GM12873 (cell line): Measurements from ENCODE around the gene GLI2.

Source experiments
- TF ChIP-seq, protein P1 (sequence below): IDR thresholded peaks from 2 replicates; pipeline ENCODE4 v1.5.1; 2012; ENCODE audit warnings: low read depth, mild to moderate bottlenecking, moderate library complexity, low read length, control low read depth; ENCODE audit not compliant: insufficient read depth; ENCODE audit errors: missing control alignments

GLI2 gene

DNA sequence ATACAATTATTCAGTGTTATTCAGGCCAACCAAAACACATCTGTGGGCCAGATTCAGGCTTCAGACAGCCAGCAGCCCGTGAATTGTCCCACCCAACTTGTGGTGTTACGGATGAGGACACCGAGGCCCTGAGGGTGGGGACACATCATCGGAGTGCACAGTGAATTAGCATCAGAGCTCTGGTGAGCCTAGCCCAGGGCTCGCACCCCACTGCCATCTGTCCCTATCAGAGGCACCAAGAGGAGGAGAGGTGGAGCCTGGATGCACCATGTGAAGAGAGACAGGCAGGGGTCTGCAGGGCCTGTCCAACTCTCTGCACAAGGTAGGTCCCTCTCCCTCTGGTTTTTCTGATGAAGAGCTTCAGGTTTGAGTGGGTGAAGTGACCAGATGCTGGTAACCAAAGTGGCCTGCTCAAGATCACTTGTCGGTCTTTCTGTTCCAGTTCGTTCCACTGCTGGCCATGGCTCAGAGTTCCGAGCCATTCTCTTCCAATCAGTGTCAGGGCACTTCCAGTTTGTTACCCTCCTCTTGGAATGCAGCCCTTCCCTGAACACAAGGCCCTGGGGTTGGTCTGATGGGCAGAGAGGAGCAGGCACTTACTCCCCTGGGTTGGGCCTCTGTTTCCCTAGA is 14.8 kb upstream of the GLI2 start:
- TF ChIP-seq, protein P1, sequence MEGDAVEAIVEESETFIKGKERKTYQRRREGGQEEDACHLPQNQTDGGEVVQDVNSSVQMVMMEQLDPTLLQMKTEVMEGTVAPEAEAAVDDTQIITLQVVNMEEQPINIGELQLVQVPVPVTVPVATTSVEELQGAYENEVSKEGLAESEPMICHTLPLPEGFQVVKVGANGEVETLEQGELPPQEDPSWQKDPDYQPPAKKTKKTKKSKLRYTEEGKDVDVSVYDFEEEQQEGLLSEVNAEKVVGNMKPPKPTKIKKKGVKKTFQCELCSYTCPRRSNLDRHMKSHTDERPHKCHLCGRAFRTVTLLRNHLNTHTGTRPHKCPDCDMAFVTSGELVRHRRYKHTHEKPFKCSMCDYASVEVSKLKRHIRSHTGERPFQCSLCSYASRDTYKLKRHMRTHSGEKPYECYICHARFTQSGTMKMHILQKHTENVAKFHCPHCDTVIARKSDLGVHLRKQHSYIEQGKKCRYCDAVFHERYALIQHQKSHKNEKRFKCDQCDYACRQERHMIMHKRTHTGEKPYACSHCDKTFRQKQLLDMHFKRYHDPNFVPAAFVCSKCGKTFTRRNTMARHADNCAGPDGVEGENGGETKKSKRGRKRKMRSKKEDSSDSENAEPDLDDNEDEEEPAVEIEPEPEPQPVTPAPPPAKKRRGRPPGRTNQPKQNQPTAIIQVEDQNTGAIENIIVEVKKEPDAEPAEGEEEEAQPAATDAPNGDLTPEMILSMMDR, result no peak

DNA sequence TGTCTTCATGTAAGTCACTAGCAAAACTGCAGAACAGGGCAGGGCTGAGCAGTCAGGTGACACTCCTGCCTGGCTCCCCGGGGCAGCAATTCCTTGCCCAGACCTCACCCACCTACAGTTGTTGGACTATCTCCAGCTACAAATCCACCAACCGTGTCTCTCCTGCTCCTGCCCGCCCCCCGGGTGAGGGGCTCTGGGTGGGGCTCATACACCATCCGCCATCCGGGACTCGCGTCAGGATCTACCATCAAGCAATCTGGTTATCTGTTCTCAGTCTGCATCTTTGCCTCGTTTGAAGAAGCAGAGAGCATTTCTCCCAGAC is 13.5 kb upstream of the GLI2 start:
- TF ChIP-seq, protein P1, result no peak

- TF ChIP-seq, protein P1, result no peak
Measured at GRCh38 chr2:120722568-120723421, 12.9 kb upstream of the GLI2 start.

GRCh38 chr2:120726245-120726644 is 9.4 kb upstream of the GLI2 start:
- TF ChIP-seq, protein P1, result no peak

GRCh38 chr2:120729406-120730399 is 6.0 kb upstream of the GLI2 start:
- TF ChIP-seq, protein P1, result no peak

- TF ChIP-seq, protein P1, result no peak
Measured at GRCh38 chr2:120731175-120731574, 4.5 kb upstream of the GLI2 start.

DNA sequence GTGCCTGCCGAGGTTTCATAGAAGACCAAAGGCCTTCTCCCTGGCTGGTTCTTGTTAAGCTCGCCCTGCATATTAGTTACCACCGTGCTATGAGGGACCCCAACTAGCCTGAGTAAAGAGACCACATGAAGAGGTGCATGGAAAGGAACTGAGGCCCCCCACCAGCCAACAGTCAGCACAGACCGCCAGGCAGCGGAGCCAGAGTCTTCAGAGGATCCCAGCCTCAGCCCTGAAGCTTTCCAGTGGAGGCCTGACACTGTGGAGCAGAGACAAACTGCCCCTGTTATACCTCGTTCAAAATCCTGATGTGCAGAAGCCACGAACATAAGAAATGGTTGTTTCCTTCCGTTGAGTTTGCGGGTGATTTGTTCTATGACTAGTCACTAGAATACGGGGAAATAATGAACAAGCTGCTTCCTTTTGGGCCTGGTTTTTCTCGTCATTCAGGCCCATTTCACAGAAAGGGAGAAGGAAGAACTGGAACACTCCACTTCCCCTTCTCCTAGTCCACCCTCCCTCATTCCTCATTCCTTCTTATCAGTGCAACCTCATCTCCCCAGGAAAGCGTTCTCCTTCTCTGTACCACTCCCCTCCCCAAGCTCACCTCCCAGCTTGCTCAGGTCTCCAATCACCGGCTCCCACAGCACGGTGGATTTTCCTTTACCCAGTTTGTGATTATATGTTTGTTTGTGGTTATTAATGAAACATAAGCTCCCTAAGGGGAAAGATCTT is 3.0 kb upstream of the GLI2 start:
- TF ChIP-seq, protein P1, result no peak
